Measurements from ENCODE around the gene MEDAG. TPM values are rescaled to one million over a fixed set of nuclear protein-coding genes. Genes with fewer than 3 reads are reported as not detected.

MEDAG gene
- total RNA-seq, 1 experiment from 2014 or later, result 0.67 TPM

GRCh38 chr13:30874111-30874510 is 32.0 kb upstream of the MEDAG start:
- BruUV-seq (replicated peaks), result no TSS peak
- Histone ChIP-seq H3K27me3 (ENCODE audit: control insufficient read depth, insufficient read depth, low read length) (no peaks in the 10 kb centered on the region), H3K4me3 (ENCODE audit: low read depth in 2 of 2, low read length in 2 of 2) (no peak overlapping the region), H3K9me3 (ENCODE audit: control insufficient read depth, insufficient read depth, low read depth, low read length) (no peaks in the 10 kb centered on the region), H3K4me1 (ENCODE audit: control insufficient read depth, insufficient read depth, low read length) (peaks cover 3% of the 10 kb centered on the region), H3K27ac (ENCODE audit: low read length) (no peak overlapping the region), H3K36me3 (ENCODE audit: control insufficient read depth, insufficient read depth, low read length) (no peaks in the 10 kb centered on the region)
- ATAC-seq (no peak), DNase-seq (ENCODE audit: low read depth, low spot score) (no peak)
- intact Hi-C loops (cut with micrococcal nuclease; ENCODE audit: unreplicated experiment), result no loop called here
- POLR2A ChIA-PET, result no interaction called here
- CTCF ChIA-PET, result no interaction called here
- TF ChIP-seq REST (IDR thresholded peaks at IDR 0.05; ENCODE audit: insufficient read depth in 1 of 2, low read depth in 2 of 2, low read length in 1 of 2), result no peak
- no peak for TF ChIP-seq SIN3A (IDR thresholded peaks at IDR 0.05; ENCODE audit: borderline replicate concordance, insufficient read depth, low read depth, low read length)
- no peak for TF ChIP-seq TCF7L2 (IDR thresholded peaks at IDR 0.05; ENCODE audit: low read depth, low read length)
- TF ChIP-seq POLR2AphosphoS5 (IDR thresholded peaks at IDR 0.05; ENCODE audit: low read depth, low read length), result no peak
- in situ Hi-C loops (cut with HindIII; ENCODE audit: low pct_unique_long_range_greater_than_20kb, low sequenced_read_pairs), result no loop called here

- in situ Hi-C loops (cut with HindIII; ENCODE audit: low pct_unique_long_range_greater_than_20kb, low sequenced_read_pairs), result no loop called here
- ChIA-PET CTCF (no interaction called here), POLR2A (no interaction called here)
- H3K9me3 ChIP-seq (ENCODE audit: control insufficient read depth, insufficient read depth, low read depth, low read length), result no peaks in the 10 kb centered on the region
- intact Hi-C loops (cut with micrococcal nuclease; ENCODE audit: unreplicated experiment), result no loop called here
- ATAC-seq (no peak), DNase-seq (ENCODE audit: low read depth, low spot score) (no peak)
- H3K27me3 ChIP-seq (ENCODE audit: control insufficient read depth, insufficient read depth, low read length), result no peaks in the 10 kb centered on the region
- H3K4me1 ChIP-seq (ENCODE audit: control insufficient read depth, insufficient read depth, low read length), result peaks cover 3% of the 10 kb centered on the region
- no TSS peak for BruUV-seq (replicated peaks)
- H3K4me3 ChIP-seq (ENCODE audit: low read depth in 2 of 2, low read length in 2 of 2), result no peak overlapping the region
- no peak overlapping the region for H3K27ac ChIP-seq (ENCODE audit: low read length)
- H3K36me3 ChIP-seq (ENCODE audit: control insufficient read depth, insufficient read depth, low read length), result no peaks in the 10 kb centered on the region
- TF ChIP-seq CTCF (IDR thresholded peaks at IDR 0.05) (no peak), POLR2AphosphoS5 (IDR thresholded peaks at IDR 0.05; ENCODE audit: low read depth, low read length) (no peak), SIN3A (IDR thresholded peaks at IDR 0.05; ENCODE audit: borderline replicate concordance, insufficient read depth, low read depth, low read length) (no peak), REST (IDR thresholded peaks at IDR 0.05; ENCODE audit: insufficient read depth in 1 of 2, low read depth in 2 of 2, low read length in 1 of 2) (no peak), TCF7L2 (IDR thresholded peaks at IDR 0.05; ENCODE audit: low read depth, low read length) (no peak)
These were observed 31.5 kb upstream of the MEDAG start for GRCh38 chr13:30874561-30874960.

Data from Panc1 (cell line).